Tongue (tissue), 2 donors: Measurements from ENCODE around the gene CA10. TPM values are rescaled to one million over a fixed set of nuclear protein-coding genes. Genes with fewer than 3 reads are reported as not detected.
A peak's percentile ranks its signal among the peaks of the same experiment; 100 is the strongest.

Experiments
- DNase-seq: peaks from one replicate; pipeline ENCODE4 v3.0.0-alpha.2; 2015
- total RNA-seq: library from RNA; depleted of rRNA; stranded (reverse); fragments of >200 nt; gene quantifications from one replicate; pipeline ENCODE4 v1.2.3, GENCODE V29; 2014

The CA10 gene
- total RNA-seq, 1 donor from 2014 or later = 1.2 TPM

GRCh38 chr17:51869387-51869786 is 289.1 kb downstream of the CA10 start:
- DNase-seq = peak; percentile 70

GRCh38 chr17:51860954-51861561 is 297.5 kb downstream of the CA10 start:
- peak; percentile 69 for DNase-seq

GRCh38 chr17:51857052-51857597 is 301.4 kb downstream of the CA10 start:
- DNase-seq = no peak

GRCh38 chr17:51855806-51856205 is 302.7 kb downstream of the CA10 start:
- DNase-seq = no peak

GRCh38 chr17:51853857-51854256 is 304.7 kb downstream of the CA10 start:
- DNase-seq = no peak

GRCh38 chr17:51852603-51853002 is 305.9 kb downstream of the CA10 start:
- no peak for DNase-seq

GRCh38 chr17:51850201-51850600 is 308.3 kb downstream of the CA10 start:
- DNase-seq = no peak

- no peak for DNase-seq
These were observed 310.1 kb downstream of the CA10 start for GRCh38 chr17:51848451-51848850.

- DNase-seq = no peak
These were observed 311.9 kb downstream of the CA10 start for GRCh38 chr17:51846566-51846965.

GRCh38 chr17:51845776-51846175 is 312.7 kb downstream of the CA10 start:
- DNase-seq = no peak

- DNase-seq = no peak
These were observed 315.8 kb downstream of the CA10 start for GRCh38 chr17:51842763-51843162.

GRCh38 chr17:51841669-51842068 is 316.8 kb downstream of the CA10 start:
- no peak for DNase-seq

GRCh38 chr17:51840688-51841087 is 317.8 kb downstream of the CA10 start:
- no peak for DNase-seq

- DNase-seq = no peak
These were observed 324.9 kb downstream of the CA10 start for GRCh38 chr17:51833620-51834019.

- no peak for DNase-seq
These were observed 325.5 kb downstream of the CA10 start for GRCh38 chr17:51833045-51833444.

- no peak for DNase-seq
These were observed 327.6 kb downstream of the CA10 start for GRCh38 chr17:51830886-51831285.

GRCh38 chr17:51830451-51830850 is 328.1 kb downstream of the CA10 start:
- no peak for DNase-seq

- no peak for DNase-seq
These were observed 329.6 kb downstream of the CA10 start for GRCh38 chr17:51828901-51829300.

GRCh38 chr17:51827140-51827539 is 331.4 kb downstream of the CA10 start:
- DNase-seq = no peak

- DNase-seq = no peak
These were observed 337.7 kb downstream of the CA10 start for GRCh38 chr17:51820766-51821165.

GRCh38 chr17:51820252-51820651 is 338.3 kb downstream of the CA10 start:
- DNase-seq = no peak

- DNase-seq = peak; percentile 38
These were observed 338.9 kb downstream of the CA10 start for GRCh38 chr17:51819341-51820219.

- DNase-seq = peak; percentile 40
These were observed 339.7 kb downstream of the CA10 start for GRCh38 chr17:51818777-51819176.

GRCh38 chr17:51817955-51818354 is 340.6 kb downstream of the CA10 start:
- DNase-seq = no peak
